Activated naive CD4-positive, alpha-beta T cell treated with anti-CD3 and anti-CD28 coated beads, Interleukin-2, amount 50 U/mL, for 24 hours (primary cell): ENCODE data around the gene TSPAN3.

Experiments
- H3K27ac Mint-ChIP-seq: one replicate; pipeline ENCODE4 v1.8.0; 2021; ENCODE audit warnings: mild to moderate bottlenecking, mixed read lengths
- H3K27me3 Mint-ChIP-seq: one replicate; pipeline ENCODE4 v1.8.0; 2021; ENCODE audit warnings: mixed read lengths
- H3K36me3 Mint-ChIP-seq: one replicate; pipeline ENCODE4 v1.8.0; 2021; ENCODE audit warnings: mixed read lengths
- H3K4me1 Mint-ChIP-seq: one replicate; pipeline ENCODE4 v1.8.0; 2021; ENCODE audit warnings: mixed read lengths
- H3K4me3 Mint-ChIP-seq: one replicate; pipeline ENCODE4 v1.8.0; 2021; ENCODE audit warnings: mild to moderate bottlenecking, mixed read lengths
- H3K9me3 Mint-ChIP-seq: one replicate; pipeline ENCODE4 v1.8.0; 2021; ENCODE audit warnings: mixed read lengths

TSPAN3 gene

DNA sequence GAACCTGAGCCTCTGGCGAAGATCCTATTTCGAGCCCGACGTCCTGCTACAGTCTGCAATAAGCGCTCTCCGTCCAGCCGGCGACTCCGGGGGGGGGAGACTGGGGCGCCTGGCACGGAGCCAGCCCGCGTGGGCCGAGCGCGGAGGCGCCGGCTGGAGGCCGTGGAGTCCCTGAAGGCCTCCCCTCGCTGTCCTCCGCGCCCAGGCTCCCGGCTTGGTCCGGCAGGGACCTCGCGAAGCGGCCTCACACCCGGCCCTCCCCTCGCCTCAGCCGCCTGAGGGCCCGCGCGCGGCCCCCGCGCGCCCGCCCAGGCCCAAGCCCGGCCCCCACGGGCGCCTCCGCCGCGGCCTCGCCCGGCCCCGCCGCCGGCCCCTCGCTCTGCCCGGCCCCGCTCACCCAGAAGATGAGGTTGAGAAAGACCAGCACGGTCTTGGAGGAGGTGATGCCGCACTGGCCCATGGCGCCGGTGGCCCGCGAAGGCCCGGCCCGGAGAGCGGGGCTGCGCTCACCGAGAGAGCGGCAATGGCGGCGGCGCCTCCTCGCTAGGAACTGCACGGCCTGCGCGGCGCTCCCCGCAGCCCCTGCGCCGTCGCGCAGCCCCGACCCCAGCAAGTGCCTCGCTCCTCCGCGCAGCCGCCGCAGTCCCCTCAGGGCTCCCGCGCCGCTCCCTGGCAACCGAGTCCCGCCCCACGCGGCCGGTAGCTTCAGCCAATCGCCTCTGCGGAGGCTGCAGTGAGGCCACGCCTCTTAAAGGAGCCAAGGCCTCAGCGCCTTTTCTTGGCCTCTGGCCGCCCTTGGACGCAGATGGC lies at the start of gene TSPAN3:
Gene TSPAN3, minus strand, starts transcription at position 615 of the 810 bp plus-strand sequence. Its CDS starts 155 bp downstream, at position 460.
- peaks cover 41% of the 10 kb centered on the region for H3K4me1 Mint-ChIP-seq
- H3K4me3 Mint-ChIP-seq = peak within 1 kb of the TSS; percentile 84
- no peaks in the 10 kb centered on the region for H3K9me3 Mint-ChIP-seq
- no peaks in the 10 kb centered on the region for H3K27me3 Mint-ChIP-seq
- H3K36me3 Mint-ChIP-seq = peaks cover 2% of the 10 kb centered on the region
- H3K27ac Mint-ChIP-seq = peak within 1 kb of the TSS; percentile 86

DNA sequence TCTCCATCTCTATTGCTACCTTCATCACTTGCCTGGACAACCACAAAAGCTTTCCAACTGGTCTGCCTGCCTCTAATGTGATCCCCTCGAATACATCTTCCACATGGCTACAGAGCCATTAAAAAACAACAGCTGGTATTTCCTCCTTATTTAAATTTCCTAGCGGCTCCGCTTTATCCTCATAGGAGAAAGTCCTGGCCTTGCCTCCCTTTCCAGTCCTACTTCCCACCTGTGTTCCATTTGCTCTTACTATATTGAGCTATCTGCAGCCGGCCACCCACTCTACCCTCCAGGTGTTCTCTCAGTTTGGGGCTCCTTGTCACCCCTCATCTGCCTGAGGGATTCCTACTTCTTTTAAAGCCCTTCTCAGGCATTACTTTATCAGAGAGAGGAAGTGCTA lies 49.7 kb upstream of the TSPAN3 start:
- Mint-ChIP-seq H3K27me3 (no peaks in the 10 kb centered on the region), H3K9me3 (no peaks in the 10 kb centered on the region), H3K36me3 (peaks cover 4% of the 10 kb centered on the region), H3K27ac (peak overlapping the region; percentile 21), H3K4me1 (peaks cover 5% of the 10 kb centered on the region), H3K4me3 (no peak overlapping the region)

DNA sequence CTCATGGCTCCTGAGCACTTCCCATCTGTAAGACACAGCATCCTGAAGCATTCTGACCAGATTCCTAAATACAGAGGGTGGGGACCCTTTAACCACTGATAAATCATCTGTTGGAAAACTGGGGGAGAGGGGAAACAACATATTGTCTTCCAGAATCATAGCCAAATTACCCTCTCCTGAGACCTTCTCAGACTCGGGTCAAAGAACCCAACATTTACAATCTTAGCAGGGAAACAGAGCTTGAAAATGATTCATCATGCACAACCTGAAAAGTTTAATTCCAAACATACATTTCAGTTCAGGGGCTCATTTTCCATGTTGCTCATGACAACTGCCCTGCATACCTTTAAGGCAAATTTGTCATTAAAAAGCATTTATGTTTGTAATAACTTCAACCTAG lies 48.5 kb upstream of the TSPAN3 start:
- Mint-ChIP-seq H3K36me3 (peaks cover 4% of the 10 kb centered on the region), H3K27ac (no peak overlapping the region), H3K4me3 (no peak overlapping the region), H3K9me3 (no peaks in the 10 kb centered on the region), H3K27me3 (no peaks in the 10 kb centered on the region), H3K4me1 (peaks cover 5% of the 10 kb centered on the region)

DNA sequence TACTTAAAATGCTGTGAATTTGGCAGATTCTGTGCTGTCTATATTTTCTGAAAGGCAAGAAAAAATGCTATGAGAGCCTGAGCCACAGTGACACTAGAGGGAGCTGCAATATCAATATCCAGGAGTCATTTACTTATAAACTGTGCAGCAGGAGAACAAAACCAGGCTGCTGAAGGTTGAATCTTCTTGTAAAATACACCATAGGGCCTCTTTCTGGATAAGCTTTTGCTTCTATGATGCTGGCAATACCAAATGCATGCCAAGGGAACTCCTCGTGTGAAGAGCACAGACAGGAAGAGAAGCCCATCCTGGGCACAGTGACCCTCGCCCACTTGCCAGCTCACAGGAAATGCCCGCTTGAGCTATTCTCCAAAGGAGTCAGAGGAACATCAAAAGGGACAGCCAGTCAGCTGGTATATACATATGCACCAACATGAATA lies 48.0 kb upstream of the TSPAN3 start:
- H3K4me1 Mint-ChIP-seq = peaks cover 5% of the 10 kb centered on the region
- no peaks in the 10 kb centered on the region for H3K27me3 Mint-ChIP-seq
- no peaks in the 10 kb centered on the region for H3K9me3 Mint-ChIP-seq
- no peak overlapping the region for H3K4me3 Mint-ChIP-seq
- H3K36me3 Mint-ChIP-seq = peaks cover 4% of the 10 kb centered on the region
- H3K27ac Mint-ChIP-seq = no peak overlapping the region

DNA sequence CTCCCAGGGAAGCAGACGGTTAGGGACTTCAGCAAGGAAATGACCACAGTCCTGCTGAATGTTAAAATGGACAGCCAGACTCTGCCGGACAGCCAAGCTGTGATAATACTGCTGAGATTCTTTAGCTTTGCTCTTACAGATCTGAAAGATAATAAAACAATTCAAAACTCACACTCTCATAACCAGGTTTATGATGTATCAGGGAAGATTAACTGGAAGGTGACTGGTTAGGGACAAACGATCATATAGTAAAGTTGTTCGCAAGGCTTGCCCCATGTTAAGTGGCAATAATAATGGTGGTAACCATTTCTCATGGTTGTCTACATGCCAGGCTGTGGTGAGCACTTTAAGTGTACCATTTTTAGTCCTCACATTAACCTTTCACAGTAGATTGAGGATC lies 44.3 kb upstream of the TSPAN3 start:
- H3K27ac Mint-ChIP-seq = no peak overlapping the region
- peaks cover 5% of the 10 kb centered on the region for H3K4me1 Mint-ChIP-seq
- peaks cover 2% of the 10 kb centered on the region for H3K36me3 Mint-ChIP-seq

DNA sequence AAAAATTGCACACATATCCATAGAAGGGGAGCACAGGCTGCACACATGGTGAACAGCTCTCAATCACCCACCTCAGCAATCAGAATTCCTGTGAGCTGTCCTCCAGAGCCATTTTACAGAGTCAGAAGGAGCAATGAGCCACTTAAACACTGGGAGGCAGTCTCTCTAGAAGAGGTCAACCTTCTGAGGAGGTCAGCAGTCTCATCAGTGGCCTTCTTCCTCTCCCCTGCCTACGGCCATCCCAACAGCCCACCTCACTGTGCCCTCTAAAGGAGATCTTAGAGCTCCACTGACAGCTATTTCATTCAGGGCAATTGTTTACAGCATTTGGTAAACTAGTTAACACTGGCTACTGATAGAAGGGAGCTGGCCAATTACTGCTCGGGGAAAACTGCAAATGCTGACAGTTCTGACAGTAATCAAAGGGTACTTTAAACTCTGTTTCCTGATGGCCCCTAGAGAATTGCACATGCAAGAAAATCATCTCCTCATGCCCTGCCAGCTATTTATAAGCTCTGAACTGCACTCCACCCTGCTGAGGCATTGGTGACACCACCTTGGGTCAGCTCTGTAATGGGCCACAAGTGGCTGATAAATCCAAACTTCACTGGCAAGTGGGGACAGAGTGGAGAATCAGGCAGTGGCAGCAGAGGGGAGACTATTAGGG lies 42.1 kb upstream of the TSPAN3 start:
- Mint-ChIP-seq H3K9me3 (no peaks in the 10 kb centered on the region), H3K36me3 (peaks cover 2% of the 10 kb centered on the region), H3K4me3 (no peak overlapping the region), H3K4me1 (no peaks in the 10 kb centered on the region), H3K27ac (no peak overlapping the region), H3K27me3 (no peaks in the 10 kb centered on the region)

More for the DNA sequence above, 44.3 kb upstream of the TSPAN3 start:
- Mint-ChIP-seq H3K27me3 (no peaks in the 10 kb centered on the region), H3K9me3 (no peaks in the 10 kb centered on the region), H3K4me3 (no peak overlapping the region)

DNA sequence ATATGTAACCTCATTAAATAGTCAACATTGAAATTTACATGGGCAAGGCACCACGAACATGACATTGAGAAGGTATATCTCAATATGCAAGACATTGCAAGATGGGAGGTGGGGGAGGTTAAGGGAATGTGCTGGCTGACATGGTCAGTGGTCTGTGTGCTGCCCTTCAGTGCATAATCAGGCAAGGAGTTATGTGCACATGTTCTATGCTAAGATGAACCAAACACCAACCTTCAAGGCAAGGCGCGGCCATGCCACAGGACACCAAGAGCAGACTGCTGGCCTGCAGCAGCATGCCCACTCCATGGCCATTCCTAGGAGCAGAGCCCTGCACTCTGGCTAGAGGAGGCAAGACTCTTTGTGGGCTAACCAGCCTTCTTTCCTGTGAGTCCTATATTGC lies 40.9 kb upstream of the TSPAN3 start:
- H3K27ac Mint-ChIP-seq = no peak overlapping the region
- H3K4me1 Mint-ChIP-seq = no peaks in the 10 kb centered on the region
- H3K36me3 Mint-ChIP-seq = peaks cover 2% of the 10 kb centered on the region
- H3K4me3 Mint-ChIP-seq = no peak overlapping the region
- H3K27me3 Mint-ChIP-seq = no peaks in the 10 kb centered on the region
- H3K9me3 Mint-ChIP-seq = no peaks in the 10 kb centered on the region

DNA sequence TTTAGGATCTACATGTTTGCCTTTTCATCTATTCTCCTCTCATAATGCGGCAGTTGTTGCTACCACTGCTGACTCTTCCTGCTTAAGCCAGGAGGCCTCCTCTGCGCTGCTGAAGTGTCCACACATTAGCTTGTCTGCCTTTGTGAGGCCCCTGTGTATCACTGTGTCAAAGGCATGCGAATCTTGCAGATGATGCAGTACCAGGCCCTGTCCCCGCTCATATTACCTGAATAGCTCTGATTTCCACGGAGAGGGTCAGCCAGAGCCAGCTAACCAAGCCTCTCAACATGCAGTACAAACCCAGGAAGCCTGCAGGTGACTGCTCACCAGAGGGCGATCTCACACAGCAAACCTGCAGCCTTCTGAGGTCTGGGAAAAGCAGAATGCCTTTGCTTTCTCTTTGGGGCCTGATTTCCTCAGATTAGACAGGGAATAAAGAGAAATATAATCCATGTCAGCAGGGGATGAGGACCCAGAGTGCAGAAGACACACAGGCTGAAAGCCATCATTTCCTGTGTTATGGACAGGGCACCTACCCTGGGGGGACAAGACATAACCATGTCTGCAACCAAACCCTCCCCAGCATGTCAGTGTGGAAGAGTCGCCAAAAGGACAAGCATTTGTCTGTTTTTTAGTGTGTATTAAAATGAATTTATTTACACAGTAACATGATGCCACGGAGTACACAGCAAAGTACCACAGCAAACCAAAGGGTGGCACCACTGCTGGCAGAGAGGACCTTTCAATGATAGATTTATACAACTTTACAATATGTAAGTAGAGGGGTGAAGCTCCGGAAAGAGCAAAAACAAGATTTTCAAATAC lies 36.8 kb upstream of the TSPAN3 start:
- Mint-ChIP-seq H3K9me3 (no peaks in the 10 kb centered on the region), H3K27ac (no peak overlapping the region), H3K4me1 (no peaks in the 10 kb centered on the region), H3K27me3 (no peaks in the 10 kb centered on the region), H3K4me3 (no peak overlapping the region), H3K36me3 (no peaks in the 10 kb centered on the region)

DNA sequence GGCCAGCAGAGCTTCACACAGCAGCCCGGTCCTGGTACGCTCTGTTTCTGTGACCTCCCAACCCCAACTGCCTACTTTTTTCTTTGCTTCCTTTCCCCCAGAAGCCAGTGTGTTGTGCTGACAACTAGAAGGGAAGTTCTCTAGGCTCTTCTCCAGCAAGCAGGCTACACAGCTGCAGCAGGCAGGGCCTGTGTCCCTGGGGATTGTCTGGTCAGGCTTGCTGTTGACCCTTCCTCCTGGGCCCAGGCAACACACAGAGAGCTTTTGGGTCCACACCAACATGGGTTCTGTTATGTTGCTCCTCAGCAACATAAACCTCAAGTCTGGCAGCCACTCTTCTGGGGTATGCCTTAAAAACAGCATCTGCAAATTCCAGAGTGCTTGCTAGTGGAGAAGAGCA lies 36.2 kb upstream of the TSPAN3 start:
- H3K36me3 Mint-ChIP-seq = no peaks in the 10 kb centered on the region
- H3K4me3 Mint-ChIP-seq = no peak overlapping the region
- no peak overlapping the region for H3K27ac Mint-ChIP-seq
- H3K27me3 Mint-ChIP-seq = no peaks in the 10 kb centered on the region
- H3K9me3 Mint-ChIP-seq = no peaks in the 10 kb centered on the region
- H3K4me1 Mint-ChIP-seq = no peaks in the 10 kb centered on the region

DNA sequence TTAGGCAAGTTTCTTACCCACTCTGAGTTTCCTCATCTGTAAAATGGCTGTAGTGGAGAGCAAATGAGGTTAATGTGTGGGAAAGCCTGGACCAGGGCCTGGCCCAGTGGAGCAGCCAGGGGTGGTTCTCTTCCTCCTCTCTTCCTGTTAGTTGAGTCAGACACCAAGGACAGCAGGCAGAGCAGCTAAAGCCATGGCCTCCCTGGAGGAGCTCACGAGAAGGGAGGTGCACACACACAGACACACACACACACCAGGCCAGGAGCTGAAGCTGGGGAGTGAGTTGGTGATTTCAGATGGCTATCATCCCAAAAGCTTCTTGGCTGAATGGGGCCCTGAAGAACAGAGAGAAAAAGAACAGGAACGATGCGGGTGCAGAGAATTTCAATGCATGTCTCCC lies 33.2 kb upstream of the TSPAN3 start:
- H3K36me3 Mint-ChIP-seq = no peaks in the 10 kb centered on the region
- no peaks in the 10 kb centered on the region for H3K27me3 Mint-ChIP-seq
- H3K4me3 Mint-ChIP-seq = no peak overlapping the region
- H3K4me1 Mint-ChIP-seq = no peaks in the 10 kb centered on the region
- H3K27ac Mint-ChIP-seq = no peak overlapping the region
- H3K9me3 Mint-ChIP-seq = no peaks in the 10 kb centered on the region

DNA sequence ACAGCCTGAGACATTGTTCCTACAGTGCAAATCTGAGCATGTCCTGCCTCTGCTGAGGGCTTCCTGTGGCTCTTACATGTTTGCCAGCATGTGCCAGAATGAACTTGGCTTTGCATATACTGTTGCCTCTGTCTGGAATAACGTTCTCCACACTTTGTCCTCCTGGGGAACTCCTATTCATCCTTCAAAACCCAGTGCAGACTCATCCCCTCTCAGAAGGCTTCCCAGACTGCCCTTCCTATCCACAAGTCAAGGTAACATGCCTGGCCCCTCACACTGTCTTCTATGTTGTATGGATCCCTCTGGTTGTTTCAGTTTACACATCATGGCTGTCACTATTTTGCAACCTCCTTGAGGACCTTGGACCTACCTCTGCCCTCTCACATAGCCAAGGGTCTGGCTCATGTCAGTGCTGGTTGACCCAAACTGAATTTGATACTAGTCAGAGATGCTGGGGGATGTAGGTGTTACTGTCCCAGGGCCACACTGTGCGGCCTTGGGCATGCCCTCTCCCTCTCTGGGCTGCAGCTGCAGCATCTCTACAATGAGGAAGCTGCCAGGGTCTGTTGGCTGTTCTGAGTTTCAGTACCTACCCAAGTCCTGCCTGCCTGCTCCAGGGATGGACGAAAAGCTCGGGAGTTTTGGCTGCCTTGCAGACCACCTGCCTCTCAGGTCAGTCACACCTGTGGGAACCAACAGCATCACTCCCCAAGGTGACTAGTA lies 29.0 kb upstream of the TSPAN3 start:
- no peak overlapping the region for H3K27ac Mint-ChIP-seq
- no peak overlapping the region for H3K4me3 Mint-ChIP-seq
- no peaks in the 10 kb centered on the region for H3K4me1 Mint-ChIP-seq
- no peaks in the 10 kb centered on the region for H3K27me3 Mint-ChIP-seq
- H3K9me3 Mint-ChIP-seq = no peaks in the 10 kb centered on the region
- no peaks in the 10 kb centered on the region for H3K36me3 Mint-ChIP-seq

DNA sequence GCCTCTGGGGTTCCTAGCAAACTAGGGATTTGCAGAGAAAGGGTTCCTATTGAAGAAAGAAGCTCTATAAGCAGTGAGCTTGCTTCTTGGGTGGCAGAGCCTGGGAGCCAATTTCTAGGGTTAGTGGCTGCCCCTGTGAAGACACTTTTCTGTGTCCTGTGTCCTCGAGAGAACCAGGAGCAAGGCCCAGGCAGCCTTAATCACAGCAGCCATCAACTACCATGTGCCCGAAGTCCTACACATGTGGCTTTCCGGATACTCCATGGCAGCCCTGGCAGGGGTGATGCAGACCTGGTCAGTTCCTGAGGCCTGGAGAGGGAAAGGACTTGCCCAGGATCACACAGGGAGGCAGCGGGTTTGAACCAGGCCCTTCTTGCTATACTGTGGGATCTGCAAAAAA lies 27.7 kb upstream of the TSPAN3 start:
- Mint-ChIP-seq H3K27me3 (no peaks in the 10 kb centered on the region), H3K27ac (no peak overlapping the region), H3K9me3 (no peaks in the 10 kb centered on the region), H3K36me3 (no peaks in the 10 kb centered on the region), H3K4me1 (no peaks in the 10 kb centered on the region), H3K4me3 (no peak overlapping the region)

DNA sequence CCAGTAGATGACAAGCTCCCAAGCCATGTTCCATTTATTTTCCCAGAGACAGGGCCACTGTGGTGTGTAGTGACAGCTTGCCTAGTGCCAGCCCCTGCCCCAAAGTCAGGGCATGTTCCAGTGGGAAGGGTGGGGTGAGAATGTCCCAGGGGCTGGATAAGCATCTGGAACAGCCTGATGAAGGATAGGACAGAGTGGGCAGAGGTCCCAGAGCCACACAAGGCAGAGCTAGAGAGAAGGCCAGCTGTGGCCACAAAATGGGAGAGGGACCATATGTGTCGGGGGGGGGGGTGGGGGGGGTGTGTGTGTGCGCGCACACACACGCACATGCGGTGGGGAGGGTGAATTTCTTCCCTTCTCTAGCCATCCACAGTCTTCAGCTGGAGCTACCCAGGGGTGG lies 27.0 kb upstream of the TSPAN3 start:
- Mint-ChIP-seq H3K27ac (no peak overlapping the region), H3K36me3 (no peaks in the 10 kb centered on the region)

DNA sequence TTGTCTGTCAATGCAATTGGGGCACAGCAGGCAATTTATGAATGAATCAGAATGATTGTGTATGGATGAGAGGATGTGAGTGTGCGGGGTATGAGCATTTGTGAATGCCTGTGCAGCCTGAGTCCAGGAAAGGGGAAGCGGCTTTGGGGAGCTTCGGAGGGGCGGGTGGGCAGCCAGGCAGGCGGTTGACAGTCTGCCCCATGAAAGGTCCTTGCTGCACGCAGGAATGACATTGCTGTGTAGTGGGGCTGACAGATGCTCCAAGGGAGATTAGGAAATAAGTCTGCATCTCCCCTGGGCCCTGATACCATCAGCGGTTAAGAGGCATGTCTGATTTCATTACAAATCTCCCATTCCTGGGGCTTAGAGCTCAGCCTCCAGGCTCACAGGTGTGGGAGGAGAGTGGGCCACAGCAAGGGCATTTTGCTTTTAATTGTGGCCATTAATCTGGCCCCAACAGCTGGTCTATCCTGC lies 26.4 kb upstream of the TSPAN3 start:
- Mint-ChIP-seq H3K27ac (no peak overlapping the region), H3K4me1 (no peaks in the 10 kb centered on the region), H3K27me3 (no peaks in the 10 kb centered on the region), H3K36me3 (no peaks in the 10 kb centered on the region), H3K4me3 (no peak overlapping the region), H3K9me3 (no peaks in the 10 kb centered on the region)

More for the DNA sequence above, 27.0 kb upstream of the TSPAN3 start:
- no peaks in the 10 kb centered on the region for H3K4me1 Mint-ChIP-seq
- no peak overlapping the region for H3K4me3 Mint-ChIP-seq
- H3K27me3 Mint-ChIP-seq = no peaks in the 10 kb centered on the region
- no peaks in the 10 kb centered on the region for H3K9me3 Mint-ChIP-seq

DNA sequence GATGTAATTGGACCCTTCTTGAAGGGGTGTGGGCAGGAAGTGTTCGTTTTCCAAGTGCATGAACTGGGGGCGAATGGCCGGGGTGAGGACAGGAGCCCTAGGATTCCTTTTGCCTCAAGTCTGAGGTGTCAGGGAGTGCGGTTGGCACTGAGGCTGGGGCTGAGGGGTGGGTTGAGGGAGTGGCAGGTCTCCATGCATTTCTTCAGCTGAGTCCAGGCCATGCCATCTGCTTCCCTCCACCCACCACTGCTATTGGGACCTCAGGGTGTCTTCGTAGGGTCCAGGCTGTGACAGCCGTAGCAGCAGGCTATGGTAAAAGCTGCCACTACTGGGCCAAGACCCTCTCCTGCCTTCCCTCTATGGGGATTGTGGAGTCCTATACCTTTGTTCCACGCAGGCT lies 25.6 kb upstream of the TSPAN3 start:
- H3K36me3 Mint-ChIP-seq = no peaks in the 10 kb centered on the region

More for the DNA sequence above, 25.6 kb upstream of the TSPAN3 start:
- no peak overlapping the region for H3K27ac Mint-ChIP-seq
- H3K27me3 Mint-ChIP-seq = no peaks in the 10 kb centered on the region
- H3K4me1 Mint-ChIP-seq = no peaks in the 10 kb centered on the region
- H3K9me3 Mint-ChIP-seq = no peaks in the 10 kb centered on the region
- H3K4me3 Mint-ChIP-seq = no peak overlapping the region
